Calu3 (cell line): ENCODE measurements around the gene SELENOH. TPM values are rescaled to one million over a fixed set of nuclear protein-coding genes. Genes with fewer than 3 reads are reported as not detected.
A peak's percentile ranks its signal among the peaks of the same experiment; 100 is the strongest.

ENCODE experiments used
- BruUV-seq: library from RNA; stranded (reverse); fragments of 400-500 nt; replicated peaks from 2 replicates; lab custom pipeline; 2021; lab: Mats Ljungman, UMichigan
- CTCF ChIA-PET: fragments of 300-600 bp; sonication (Branson Sonifier 250); formaldehyde crosslinking; loops from one replicate; lab custom pipeline; 2022; ENCODE audit warnings: antibody characterized with exemption; lab: Charles Lee
- DNase-seq: peaks from one replicate; pipeline ENCODE4 v3.0.0; 2022
- H3K27ac Mint-ChIP-seq: one replicate; pipeline ENCODE4 v1.8.0; 2022; ENCODE audit warnings: mixed read lengths; ENCODE audit not compliant: unreplicated experiment
- H3K27me3 Mint-ChIP-seq: one replicate; pipeline ENCODE4 v1.8.0; 2022; ENCODE audit warnings: mixed read lengths; ENCODE audit not compliant: unreplicated experiment
- H3K36me3 Mint-ChIP-seq: one replicate; pipeline ENCODE4 v1.8.0; 2022; ENCODE audit warnings: mild to moderate bottlenecking, moderate library complexity, mixed read lengths; ENCODE audit not compliant: insufficient read depth, unreplicated experiment
- H3K4me1 Mint-ChIP-seq: one replicate; pipeline ENCODE4 v1.8.0; 2022; ENCODE audit warnings: mild to moderate bottlenecking, low read depth, mixed read lengths; ENCODE audit not compliant: unreplicated experiment
- H3K4me3 Mint-ChIP-seq: one replicate; pipeline ENCODE4 v1.8.0; 2022; ENCODE audit warnings: mild to moderate bottlenecking, low read depth, moderate library complexity, mixed read lengths; ENCODE audit not compliant: unreplicated experiment
- H3K9me3 Mint-ChIP-seq: one replicate; pipeline ENCODE4 v1.8.0; 2022; ENCODE audit warnings: low read depth, mixed read lengths; ENCODE audit not compliant: unreplicated experiment
- CTCF ChIP-seq: fragments of 200-600 bp; IDR thresholded peaks from one replicate; pipeline ENCODE4 v1.8.0; 2022; ENCODE audit warnings: antibody characterized with exemption; ENCODE audit not compliant: unreplicated experiment
- intact Hi-C: fragments of 100-400 bp; cut with micrococcal nuclease; formaldehyde crosslinking; loops from one replicate; pipeline ENCODE4 v1.10.0; 2022; ENCODE audit not compliant: unreplicated experiment
- total RNA-seq: library from RNA; stranded (reverse); gene quantifications from 2 replicates; pipeline ENCODE4 v1.2.3, GENCODE V29; 2022

SELENOH gene
- total RNA-seq, 1 experiment from 2014 or later: 131 TPM

GRCh38 chr11:57792060-57792541 lies 50.8 kb downstream of the SELENOH start:
- intact Hi-C loops: no loop called here
- H3K9me3 Mint-ChIP-seq: no peaks in the 10 kb centered on the region
- BruUV-seq: TSS peak; percentile 90
- TF ChIP-seq CTCF: no peak
- H3K4me3 Mint-ChIP-seq: peak overlapping the region; percentile 83
- CTCF ChIA-PET: interaction anchor here (1.1 kb wide), 2 partner anchors 14 to 25 kb away, joined by 3 to 4 read pairs; no protein-coding TSS in a partner anchor
- H3K27ac Mint-ChIP-seq: peak overlapping the region; percentile 89
- no peaks in the 10 kb centered on the region for H3K27me3 Mint-ChIP-seq
- H3K4me1 Mint-ChIP-seq: peaks cover 75% of the 10 kb centered on the region
- peaks cover 78% of the 10 kb centered on the region for H3K36me3 Mint-ChIP-seq
- no peak for DNase-seq

GRCh38 chr11:57792870-57793269 lies 51.6 kb downstream of the SELENOH start:
- no peak for DNase-seq
- no peak for TF ChIP-seq CTCF
- H3K27ac Mint-ChIP-seq: peak overlapping the region; percentile 89
- H3K4me1 Mint-ChIP-seq: peaks cover 70% of the 10 kb centered on the region
- H3K9me3 Mint-ChIP-seq: no peaks in the 10 kb centered on the region
- no TSS peak for BruUV-seq
- peak overlapping the region; percentile 83 for H3K4me3 Mint-ChIP-seq
- peaks cover 80% of the 10 kb centered on the region for H3K36me3 Mint-ChIP-seq
- no peaks in the 10 kb centered on the region for H3K27me3 Mint-ChIP-seq
- CTCF ChIA-PET: interaction anchor here (1.1 kb wide), 1 partner anchor 25 kb away, joined by 3 read pairs; no protein-coding TSS in a partner anchor
- intact Hi-C loops: no loop called here

Other genes with a start within 250 kb of the SELENOH start
- gene SLC43A1, start 225.8 kb upstream of the SELENOH start, total RNA-seq: 9.5 and 12.5 TPM in 2 replicates
- 68.5 and 73.5 TPM in 2 replicates for gene TIMM10, start 210.7 kb upstream of the SELENOH start, total RNA-seq
- gene SMTNL1, start 203.9 kb upstream of the SELENOH start, total RNA-seq: not detected in 2 replicates
- 80.8 and 170 TPM in 2 replicates for gene UBE2L6, start 173.8 kb upstream of the SELENOH start, total RNA-seq
- gene SERPING1, start 143.8 kb upstream of the SELENOH start, total RNA-seq: 61.8 and 112 TPM in 2 replicates
- gene YPEL4, start 91.6 kb upstream of the SELENOH start, total RNA-seq: 0.28 TPM in 1 of 2 replicates, not detected in the other
- gene CLP1, start 83.7 kb upstream of the SELENOH start, total RNA-seq: 15.2 and 18.6 TPM in 2 replicates
- 85.9 and 95.3 TPM in 2 replicates for gene ZDHHC5, start 73.4 kb upstream of the SELENOH start, total RNA-seq
- gene MED19, start 29.3 kb upstream of the SELENOH start, total RNA-seq: 21.2 and 24.4 TPM in 2 replicates
- 146 and 152 TPM in 2 replicates for gene TMX2, start 28.9 kb upstream of the SELENOH start, total RNA-seq
- gene BTBD18, start 10.3 kb downstream of the SELENOH start, total RNA-seq: not detected in 2 replicates
- 318 and 323 TPM in 2 replicates for gene CTNND1, start 20.3 kb downstream of the SELENOH start, total RNA-seq